ENCODE results near the gene DCAF12. TPM values are rescaled to one million over a fixed set of nuclear protein-coding genes. Genes with fewer than 3 reads are reported as not detected.

DCAF12 gene
- total RNA-seq, 1 donor from 2014 or later: 52.6 TPM

GRCh38 chr9:34036625-34037024 is 89.9 kb downstream of the DCAF12 start:
- no peaks in the 10 kb centered on the region for H3K9me3 Mint-ChIP-seq
- no peak for TF ChIP-seq CTCF (conservative IDR thresholded peaks at IDR 0.05)
- no peak overlapping the region for H3K4me3 Mint-ChIP-seq
- no peaks in the 10 kb centered on the region for H3K27me3 Mint-ChIP-seq (ENCODE audit: low read depth)
- no peak overlapping the region for H3K27ac Mint-ChIP-seq (ENCODE audit: unreplicated experiment)
- H3K4me1 Mint-ChIP-seq: no peaks in the 10 kb centered on the region
- DNase-seq (ENCODE audit: low read depth, low spot score): no peak
- peaks cover 25% of the 10 kb centered on the region for H3K36me3 Mint-ChIP-seq (ENCODE audit: low read depth)

Other genes with a start within 250 kb of the DCAF12 start
- 60.7 and 62.7 TPM in 2 replicates for gene UBAP2, start 77.8 kb downstream of the DCAF12 start, total RNA-seq
- gene UBAP1, start 52.3 kb upstream of the DCAF12 start, total RNA-seq: 35.6 and 35.8 TPM in 2 replicates
- 12.3 and 13.8 TPM in 2 replicates for gene KIF24, start 202.6 kb upstream of the DCAF12 start, total RNA-seq
- gene NUDT2, start 202.9 kb upstream of the DCAF12 start, total RNA-seq: 17.8 and 19.8 TPM in 2 replicates

All from neural crest cell (in vitro differentiated cells).